ENCODE data around the gene CIDEB.
A peak's percentile ranks its signal among the peaks of the same experiment; 100 is the strongest.

Gene CIDEB

DNA sequence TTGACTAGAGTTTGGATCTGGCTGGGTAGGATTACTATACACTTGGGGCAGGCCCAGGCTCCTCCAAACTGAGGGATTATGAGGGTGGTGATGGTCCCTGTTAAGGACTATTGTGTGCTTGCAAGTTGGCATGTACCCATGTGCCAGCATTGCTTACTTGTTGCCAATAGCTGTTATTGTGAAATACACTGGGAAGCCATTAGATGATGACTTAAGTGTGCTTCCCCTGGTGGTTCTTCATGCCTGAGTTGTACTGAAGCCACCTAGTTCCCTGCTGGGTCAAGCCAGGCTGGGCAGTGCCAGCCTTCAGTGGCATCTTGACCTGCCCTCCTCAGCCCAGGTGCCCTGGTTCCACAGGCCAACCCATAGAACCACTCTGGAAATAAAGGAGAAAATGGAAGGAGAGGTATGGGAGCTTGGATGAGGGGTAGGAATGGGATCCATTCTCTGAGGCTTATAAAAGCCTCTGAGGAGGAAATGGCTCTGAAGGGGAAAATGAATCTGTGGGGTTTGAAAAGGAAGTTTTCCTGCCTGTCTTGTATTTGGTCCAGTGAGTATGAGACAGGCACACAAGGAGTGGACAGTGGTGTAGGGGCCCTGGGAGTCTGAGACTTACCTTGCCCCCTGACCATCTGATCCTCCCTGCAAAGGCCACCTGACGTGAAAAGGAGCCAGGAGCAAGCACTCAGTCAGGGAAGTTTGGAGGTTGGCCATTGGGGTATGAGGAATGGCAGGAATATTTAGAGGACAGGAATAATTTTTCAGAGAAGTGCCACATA is 4.2 kb upstream of the CIDEB start:
- no peak for DNase-seq

DNA sequence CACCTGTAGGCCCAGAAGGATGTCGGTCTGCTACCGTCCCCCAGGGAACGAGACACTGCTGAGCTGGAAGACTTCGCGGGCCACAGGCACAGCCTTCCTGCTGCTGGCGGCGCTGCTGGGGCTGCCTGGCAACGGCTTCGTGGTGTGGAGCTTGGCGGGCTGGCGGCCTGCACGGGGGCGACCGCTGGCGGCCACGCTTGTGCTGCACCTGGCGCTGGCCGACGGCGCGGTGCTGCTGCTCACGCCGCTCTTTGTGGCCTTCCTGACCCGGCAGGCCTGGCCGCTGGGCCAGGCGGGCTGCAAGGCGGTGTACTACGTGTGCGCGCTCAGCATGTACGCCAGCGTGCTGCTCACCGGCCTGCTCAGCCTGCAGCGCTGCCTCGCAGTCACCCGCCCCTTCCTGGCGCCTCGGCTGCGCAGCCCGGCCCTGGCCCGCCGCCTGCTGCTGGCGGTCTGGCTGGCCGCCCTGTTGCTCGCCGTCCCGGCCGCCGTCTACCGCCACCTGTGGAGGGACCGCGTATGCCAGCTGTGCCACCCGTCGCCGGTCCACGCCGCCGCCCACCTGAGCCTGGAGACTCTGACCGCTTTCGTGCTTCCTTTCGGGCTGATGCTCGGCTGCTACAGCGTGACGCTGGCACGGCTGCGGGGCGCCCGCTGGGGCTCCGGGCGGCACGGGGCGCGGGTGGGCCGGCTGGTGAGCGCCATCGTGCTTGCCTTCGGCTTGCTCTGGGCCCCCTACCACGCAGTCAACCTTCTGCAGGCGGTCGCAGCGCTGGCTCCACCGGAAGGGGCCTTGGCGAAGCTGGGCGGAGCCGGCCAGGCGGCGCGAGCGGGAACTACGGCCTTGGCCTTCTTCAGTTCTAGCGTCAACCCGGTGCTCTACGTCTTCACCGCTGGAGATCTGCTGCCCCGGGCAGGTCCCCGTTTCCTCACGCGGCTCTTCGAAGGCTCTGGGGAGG is 3.1 kb upstream of the CIDEB start, which contains the start of gene LTB4R:
Gene LTB4R, plus strand, starts transcription at position 857 of the 959 bp plus-strand sequence. CDS start 4,150 bp downstream, outside the sequence.
- DNase-seq = no peak

DNA sequence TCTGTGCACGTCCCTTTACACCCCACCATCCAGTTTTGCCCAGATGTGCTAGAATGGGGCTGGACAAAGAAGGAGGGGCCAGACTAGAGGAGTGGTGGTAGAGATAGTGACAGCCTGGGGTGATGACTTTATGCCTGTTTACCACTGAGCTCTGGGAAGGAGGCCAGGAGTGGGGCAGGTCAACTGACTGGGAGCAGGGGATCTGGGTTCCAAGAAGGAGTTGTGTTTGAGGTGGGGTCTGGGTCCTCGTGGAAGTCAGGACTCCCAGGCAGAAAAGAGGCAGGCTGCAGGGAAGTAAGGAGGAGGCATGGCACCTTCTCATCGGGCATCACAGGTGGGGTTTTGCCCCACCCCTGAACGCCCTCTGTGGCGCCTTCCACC is 2.5 kb upstream of the CIDEB start:
- no peak for DNase-seq

DNA sequence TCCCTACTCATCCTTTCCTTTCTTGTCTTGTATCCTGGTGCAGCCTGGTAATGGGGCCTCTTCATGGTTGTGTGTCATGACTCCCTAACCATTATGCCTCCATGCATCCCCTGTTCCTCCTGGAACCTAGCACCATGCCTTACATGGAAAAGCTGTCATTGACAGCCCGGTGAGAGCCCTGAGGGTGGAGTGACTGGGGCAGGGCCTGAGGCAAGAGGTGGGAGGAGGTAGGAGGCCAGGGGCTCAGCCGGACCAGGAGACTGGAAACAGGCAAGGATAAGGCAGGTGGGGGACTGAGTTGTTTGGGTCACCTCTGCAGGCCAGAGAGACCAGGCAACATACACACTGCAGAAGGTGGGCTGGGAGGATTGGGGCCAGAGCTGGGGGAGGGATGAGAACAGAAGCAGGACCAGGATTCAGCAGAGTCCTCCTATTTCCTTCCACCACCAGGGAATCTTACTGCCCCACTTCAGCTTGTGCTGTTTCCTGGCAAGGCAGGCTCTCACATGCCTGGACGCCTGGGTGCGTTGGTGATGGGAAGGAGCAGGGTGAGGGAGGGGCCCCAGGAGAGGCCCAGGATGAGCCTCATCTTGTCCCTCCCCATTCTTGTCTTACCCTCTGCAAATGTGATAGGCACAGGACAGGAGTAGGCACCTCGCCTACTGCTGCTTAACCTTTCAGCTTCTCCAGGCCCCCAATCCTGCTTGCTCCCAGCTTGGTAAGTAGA is 1.9 kb upstream of the CIDEB start, which contains the start of gene LTB4R2:
Gene LTB4R2, plus strand, starts transcription at position 603 of the 727 bp plus-strand sequence. CDS start 525 bp downstream, outside the sequence.
- DNase-seq = no peak

DNA sequence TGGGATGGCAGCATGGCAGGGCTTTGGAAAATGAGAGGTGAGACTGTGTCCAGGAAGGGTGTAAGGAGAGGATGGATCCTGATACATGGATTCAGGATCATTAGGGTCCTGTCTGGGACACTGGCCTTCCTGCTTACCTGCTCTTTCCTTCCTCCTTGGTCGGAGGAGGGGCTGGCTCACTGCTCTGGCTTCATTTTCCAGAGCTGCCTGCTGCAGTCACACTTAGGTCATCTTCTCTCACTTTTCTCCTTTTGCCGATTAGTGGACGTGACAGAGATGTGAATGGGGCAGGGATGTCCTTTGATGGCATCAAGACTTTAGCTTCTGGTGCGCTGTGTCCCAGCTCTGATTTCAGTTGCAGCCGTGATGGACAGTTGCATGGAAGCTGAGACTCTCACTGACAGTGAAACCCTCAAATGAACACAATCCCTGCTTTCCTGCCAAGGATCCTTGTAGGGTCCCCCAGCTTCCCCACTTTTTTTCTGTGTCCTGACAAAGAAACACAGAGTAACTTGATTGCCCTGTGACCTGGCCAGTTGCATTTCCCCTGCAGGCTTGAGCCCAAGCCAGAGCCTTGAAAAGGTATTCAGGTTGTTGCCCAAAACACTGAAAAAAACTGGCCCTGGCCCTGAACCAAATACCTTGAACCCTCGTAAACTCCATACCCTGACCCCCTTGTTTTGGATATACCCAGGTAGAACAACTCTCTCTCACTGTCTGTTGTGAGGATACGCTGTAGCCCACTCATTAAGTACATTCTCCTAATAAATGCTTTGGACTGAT is 756 bp upstream of the CIDEB start:
- no peak for DNase-seq

DNA sequence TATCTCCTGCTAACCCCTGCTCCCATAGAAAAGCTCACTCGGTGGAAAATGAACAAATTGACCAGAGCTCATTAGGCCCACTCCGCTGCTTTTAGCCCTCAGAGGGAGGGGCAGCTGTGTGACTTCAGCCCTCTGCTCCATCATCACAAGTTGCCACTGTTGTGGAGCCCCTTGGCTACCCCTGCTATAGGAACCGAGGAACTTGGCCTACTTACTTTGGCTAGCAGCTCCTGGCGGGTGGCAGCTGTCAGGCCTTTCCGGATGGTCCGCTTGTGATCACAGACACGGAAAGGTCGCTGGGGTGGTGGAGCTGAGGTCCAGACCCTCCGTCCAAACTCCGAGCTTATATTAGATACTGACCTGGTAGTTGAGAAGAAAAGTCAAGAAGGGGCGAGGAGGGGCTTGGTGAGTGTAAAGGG is 612 bp downstream of the CIDEB start:
- DNase-seq = no peak

DNA sequence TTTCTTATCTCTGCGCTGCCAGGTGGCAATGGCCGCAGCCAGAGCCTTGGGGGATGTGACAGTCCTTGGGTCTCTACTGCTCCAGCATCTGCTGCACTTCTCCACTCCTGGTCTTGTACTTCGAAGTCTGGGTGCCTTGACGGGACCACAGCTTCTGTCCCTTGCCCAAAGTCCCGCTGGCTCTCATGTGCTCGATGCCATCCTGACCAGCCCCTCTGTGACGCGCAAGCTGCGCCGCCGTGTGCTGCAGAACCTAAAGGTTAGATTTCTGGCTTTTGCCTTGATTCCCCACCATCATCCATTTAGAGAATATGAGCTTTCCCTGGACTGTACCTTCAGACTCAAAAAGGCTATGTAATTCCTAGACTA is 3.8 kb downstream of the CIDEB start:
- no peak for DNase-seq

DNA sequence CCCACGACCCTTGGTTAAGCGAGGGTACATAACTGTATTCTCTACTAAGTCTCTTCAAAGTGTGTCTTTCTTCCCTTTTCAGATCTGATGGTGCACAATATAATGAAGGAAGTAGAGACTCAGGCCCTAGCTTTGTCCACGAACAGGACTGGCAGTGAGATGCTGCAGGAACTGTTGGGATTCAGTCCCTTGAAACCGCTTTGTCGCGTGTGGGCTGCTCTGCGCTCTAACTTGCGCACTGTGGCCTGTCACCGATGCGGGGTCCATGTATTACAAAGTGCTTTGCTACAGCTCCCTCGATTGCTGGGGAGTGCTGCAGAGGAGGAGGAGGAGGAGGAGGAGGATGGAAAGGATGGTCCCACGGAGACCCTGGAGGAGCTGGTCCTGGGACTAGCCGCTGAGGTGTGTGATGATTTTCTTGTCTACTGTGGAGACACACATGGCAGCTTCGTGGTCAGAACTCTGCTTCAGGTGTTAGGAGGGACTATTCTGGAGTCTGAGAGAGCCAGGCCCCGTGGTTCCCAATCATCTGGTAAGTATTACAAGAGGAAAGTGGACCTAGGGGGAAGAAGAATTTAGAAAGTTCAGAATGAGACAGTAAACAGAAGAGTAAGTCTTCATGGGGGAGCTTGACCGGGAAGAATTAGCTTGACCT is 7.3 kb downstream of the CIDEB start:
- DNase-seq = no peak

DNA sequence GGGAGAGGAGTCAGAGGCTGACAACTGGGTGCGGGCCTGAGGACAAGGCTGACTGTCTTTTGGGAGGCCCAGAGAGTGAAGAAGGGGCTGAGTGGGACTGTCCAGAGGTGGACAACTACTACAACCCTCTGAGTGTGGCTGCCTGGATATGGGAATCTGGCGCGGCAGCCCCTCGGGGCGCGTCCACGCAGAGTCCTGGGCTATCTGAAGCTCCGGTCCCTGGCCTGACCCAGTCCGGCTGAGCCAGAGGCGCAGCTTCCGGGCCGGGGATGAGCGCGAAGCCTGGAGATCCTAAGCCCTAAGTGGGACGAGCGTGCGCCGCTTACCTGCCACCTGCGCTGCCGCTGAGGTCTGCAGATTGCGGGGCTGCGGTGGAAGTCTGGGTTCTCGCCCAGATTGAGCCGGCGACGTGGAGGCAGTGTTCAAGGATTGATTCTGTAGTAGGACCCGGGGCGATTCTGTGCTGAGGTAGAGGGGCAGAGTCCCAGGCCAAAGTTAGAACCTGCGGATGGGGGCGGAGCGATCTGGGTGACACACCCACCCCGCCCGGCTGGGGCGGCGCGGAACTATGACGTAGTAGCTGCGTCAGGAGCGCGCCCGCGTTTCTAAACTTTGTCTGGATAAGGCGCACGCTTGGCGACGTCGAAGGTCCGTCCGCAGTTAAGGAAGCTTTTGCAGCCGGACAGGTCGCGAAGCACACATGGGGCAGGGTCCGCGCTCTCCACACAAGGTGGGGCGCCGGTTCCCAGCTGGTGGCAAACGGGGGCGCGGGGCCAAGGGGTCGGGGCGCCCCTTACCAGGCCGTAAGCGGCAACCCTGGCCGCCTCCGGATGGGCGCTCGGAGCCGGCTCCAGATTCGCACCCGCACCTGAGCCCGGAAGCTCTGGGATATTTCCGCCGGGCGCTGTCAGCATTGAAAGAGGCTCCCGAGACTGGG is 8.3 kb downstream of the CIDEB start, which contains the start of the genes DHRS1 and NOP9:
Gene DHRS1, minus strand, starts transcription at position 526 of the 937 bp plus-strand sequence. CDS start 674 bp downstream, outside the sequence.
Gene NOP9, plus strand, starts transcription at position 596 of the 937 bp plus-strand sequence. Its CDS starts 105 bp downstream, at position 701.
- DNase-seq = peak; percentile 85

DNA sequence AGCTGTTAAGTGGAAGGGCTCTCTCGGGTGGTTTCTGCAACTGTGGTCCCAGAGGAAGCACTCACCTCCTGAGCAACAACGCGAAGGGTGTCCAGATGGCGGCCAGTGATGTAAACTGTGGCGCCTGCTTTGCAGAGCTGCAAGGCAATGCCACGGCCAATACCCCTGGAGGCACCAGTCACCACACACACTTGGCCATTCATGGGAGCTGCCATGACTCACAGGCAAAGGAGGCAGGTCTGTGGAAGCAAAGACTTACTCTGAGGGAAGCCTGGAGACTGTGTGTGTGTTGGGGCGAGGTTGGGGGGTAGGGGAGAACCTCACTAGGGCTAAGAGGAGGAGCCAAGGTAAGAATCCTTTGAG is 8.9 kb downstream of the CIDEB start:
- peak; percentile 44 for DNase-seq

DNA sequence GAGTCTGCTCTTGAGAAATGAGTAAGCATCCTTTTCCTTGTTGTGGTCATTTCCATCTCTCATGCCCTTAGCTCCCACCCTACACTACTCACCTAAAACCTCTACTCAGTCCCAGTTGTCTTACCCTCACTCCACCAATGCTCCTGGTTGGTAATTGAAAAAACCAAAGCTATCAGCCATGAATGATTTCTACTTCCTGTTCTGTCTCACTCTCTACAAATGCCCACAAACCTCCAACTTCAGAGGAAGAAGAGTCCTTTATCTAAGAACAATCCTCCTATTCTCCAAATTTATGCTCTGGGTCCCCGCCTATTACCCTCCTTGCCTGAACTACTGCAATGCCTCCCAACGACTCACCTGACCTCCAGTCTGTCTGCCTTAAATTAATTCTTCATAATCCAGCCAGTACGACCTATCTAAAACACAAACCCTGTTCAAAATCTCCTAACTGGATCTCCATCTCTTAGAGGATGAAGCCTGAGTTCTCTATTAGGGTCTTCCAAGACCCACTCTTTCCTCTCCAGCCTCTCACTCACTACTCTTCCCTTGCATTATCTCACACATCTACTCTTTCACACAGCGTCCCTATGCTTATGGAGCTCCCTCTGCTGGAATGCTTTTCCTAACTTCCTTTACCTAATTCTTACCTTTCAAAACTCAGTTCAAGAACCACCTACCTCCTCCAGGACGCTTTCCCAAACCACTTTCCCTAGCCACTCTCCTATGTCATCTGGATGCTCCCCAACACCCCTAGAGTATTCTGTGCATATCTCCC is 10.4 kb downstream of the CIDEB start:
- peak; percentile 59 for DNase-seq

DNA sequence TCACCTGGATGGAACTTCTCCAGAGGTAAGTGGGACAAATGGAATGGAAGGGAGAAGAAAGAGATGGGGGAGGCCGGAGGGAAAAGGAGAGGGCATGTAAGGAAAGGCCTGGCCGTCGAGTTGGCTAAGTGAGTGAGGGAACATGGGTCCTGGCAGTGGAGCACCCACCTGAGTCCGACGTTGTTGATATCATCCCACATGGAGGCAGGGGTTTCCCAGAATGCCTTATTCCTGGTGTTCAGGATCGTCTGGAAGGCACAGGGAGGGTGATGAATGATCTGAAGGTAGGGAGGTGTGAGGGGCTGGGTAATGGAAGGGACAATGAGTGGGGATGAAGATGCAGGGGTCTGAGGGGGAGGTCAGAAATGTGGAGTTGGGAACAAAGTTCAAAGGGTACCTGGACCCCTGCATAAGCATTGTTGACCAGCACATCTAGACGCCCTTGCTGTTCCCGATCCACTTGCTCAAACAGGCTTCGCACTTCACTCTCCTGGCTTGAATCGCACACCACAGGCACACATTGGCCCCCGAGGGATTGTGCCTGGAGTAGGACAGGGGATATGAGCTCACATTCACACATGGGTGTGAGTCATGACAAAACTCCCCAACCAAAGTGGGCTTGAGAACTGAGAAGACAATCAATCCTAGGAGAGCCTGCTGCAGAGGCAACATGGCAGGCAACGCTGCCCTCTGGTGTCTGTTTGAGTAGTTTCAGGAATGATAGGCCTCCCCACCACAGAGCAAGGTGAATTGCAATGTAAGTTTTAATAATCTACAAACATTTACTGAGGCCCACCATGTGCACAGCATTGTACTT is 11.2 kb downstream of the CIDEB start:
- DNase-seq = peak; percentile 69

DNA sequence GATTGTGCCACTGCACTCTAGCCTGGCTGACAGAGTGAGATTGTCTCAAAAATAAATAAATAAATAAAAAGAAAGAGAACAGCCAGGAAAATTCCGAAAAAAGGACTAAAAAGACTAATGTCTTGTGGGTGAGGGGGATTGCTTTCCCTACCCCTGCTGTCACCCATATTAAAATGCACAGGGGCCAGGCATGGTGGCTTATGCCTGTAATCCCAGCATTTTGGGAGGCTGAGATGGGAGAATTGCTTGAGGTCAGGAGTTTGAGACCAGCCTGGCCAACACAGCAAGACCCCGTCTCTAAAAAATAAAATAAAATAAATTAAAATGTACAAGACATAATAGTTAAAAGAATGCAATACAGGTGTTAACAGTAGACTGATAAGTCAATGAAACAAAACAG is 14.3 kb downstream of the CIDEB start:
- DNase-seq = no peak

DNA sequence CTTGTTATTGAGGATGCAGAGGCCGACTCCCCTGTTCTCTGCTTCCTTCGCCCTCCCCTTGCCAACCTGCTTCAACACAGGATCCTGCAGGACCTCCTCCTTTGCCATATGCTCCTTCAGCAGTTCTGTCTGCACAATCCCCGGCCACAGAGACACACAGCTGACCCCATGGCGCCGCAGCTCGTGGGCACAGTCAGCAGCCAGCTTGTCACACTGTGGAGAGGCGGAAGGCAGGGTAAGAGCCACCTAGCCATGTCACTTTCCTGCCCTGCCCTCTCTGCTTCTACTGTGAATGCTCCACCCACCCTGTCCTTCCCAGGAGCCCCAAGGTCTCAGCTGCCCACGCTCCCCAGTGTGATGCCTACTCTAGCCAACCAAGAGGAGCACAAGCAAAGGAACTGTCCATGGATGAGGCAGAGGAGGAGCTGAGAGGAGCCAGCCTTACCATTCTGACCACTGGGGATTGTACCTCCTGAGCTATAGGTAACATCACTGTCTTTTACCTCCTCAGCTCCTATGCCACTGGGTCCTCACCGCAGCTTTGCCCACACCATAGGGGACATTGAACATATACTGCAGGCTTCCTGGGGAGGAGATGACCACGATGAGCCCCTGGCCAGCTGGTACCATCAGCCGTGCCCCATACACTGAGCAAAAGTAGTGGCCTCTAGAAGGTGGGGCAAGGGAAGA is 15.5 kb downstream of the CIDEB start:
- no peak for DNase-seq

DNA sequence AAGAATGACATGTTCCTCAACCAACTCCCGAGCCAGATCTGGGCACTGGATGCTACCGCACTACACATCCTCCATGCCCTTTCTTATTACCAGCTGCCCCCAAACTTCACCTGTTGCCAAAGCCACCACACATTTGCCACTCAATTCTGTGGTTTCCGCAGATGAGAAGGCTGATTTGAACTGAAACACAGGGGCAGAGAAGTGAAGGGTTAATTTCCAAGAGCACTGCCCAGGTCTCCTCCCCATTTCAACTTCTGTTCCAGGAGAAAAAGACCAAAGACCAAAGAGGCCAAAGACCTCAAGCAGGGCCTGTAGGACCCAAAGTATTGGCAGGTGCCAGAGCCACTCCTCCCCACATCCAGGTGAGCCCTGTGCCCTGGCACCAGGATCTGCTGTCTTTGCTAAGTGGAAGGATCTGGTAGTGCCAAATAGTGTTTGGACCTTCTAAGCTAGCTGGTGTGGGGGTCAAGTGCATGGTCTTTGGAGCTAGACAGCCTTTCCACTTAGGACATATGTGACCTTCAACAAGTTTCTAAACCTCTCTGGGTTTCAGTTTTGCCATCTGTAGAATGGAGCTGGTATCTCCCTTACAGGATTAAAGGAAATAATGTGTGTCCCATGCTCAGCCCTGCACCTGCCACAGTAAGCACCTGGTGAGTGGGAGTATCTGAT is 16.2 kb downstream of the CIDEB start:
- no peak for DNase-seq

DNA sequence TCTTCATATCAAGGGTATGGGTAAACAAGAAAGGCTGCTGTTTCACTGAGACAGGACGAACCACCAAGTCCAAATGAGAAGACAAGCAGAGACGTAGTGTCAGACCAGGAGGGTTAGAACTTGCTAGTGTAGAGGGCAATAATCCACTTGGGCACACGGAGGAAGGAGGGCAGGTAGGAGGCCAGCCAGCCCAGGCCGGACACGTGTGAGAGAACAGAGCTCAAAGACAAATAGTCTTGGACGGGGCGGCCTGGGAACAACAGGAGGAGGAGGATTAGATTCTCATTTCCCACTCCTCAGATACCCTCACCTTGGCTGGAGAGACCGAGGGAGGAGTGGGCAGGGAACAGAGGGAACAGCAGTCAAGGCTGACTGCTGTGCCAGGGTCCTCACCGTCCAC is 17.0 kb downstream of the CIDEB start:
- DNase-seq = no peak

DNA sequence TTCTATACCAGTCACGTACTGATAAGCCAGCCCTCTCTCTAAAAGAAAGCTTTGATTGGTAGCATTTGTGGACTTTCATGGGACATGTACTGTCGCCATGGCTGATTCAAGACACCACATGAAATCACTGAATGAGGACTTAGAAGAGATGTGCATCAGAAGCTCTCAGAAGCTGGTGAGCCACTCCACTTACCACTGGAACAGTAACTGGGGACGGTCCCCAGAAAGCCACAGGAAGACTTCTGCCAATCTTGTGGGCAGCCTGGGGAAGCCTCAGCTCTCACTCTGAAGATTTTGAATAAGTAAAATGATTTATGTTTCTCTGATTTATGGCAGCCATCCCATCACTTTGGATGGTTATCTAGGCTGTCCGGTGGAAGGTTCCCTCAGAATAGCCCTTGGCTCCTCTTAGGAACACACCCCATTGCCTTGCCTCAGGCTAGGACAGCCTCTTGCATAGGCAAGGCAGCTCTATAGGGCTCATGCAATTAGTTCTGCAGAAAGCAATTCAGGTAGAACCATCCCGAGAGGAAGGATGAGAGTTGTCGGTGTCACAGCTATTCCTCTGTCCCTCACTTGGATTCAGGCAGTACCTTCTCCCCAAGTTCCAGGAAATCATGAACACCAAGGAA is 18.0 kb downstream of the CIDEB start:
- no peak for DNase-seq

Data from NCI-H82 (cell line).